PC-3 (cell line): ENCODE data around the gene LAMA3. TPM values are rescaled to one million over a fixed set of nuclear protein-coding genes. Genes with fewer than 3 reads are reported as not detected.
"Not testable (repeated sequence)": the region's sequence is repeated elsewhere in the genome, so short reads cannot be mapped to it uniquely, and the experiment has no call there.

ENCODE experiments used
- ATAC-seq: fragments of 200-7000 bp; cut with Tn5 transposase; 2 replicates; pipeline ENCODE4 v1.9.1; 2020; ENCODE audit warnings: mild to moderate bottlenecking, moderate library complexity
- BruUV-seq: library from RNA; stranded (reverse); fragments of 400-500 nt; replicated peaks from 2 replicates; lab custom pipeline; 2021; lab: Mats Ljungman, UMichigan
- CTCF ChIA-PET: fragments of 300-600 bp; sonication (Branson Sonifier 250); formaldehyde crosslinking; loops from one replicate; lab custom pipeline; 2022; ENCODE audit warnings: antibody characterized with exemption; lab: Charles Lee
- POLR2A ChIA-PET: fragments of 300-600 bp; sonication (Branson Sonifier 250); formaldehyde crosslinking; loops from one replicate; lab custom pipeline; 2022; ENCODE audit warnings: antibody characterized with exemption; ENCODE audit not compliant: unreplicated experiment; lab: Charles Lee
- DNase-seq: peaks from one replicate; pipeline ENCODE4 v3.0.0-alpha.2; 2015
- H2AFZ ChIP-seq: fragments of 300-600 bp; sonication (generic); 2 replicates; pipeline ENCODE4 v1.6.0; 2016; ENCODE audit warnings: antibody characterized with exemption, low read length
- H3F3A ChIP-seq: fragments of 300-600 bp; sonication (generic); one replicate; pipeline ENCODE4 v1.6.0; 2017; ENCODE audit warnings: antibody characterized with exemption, low read length, control low read depth, mild to moderate bottlenecking; ENCODE audit not compliant: unreplicated experiment
- H3K27ac ChIP-seq: fragments of 300-600 bp; sonication (generic); 2 replicates; pipeline ENCODE4 v1.5.1; 2016; ENCODE audit warnings: mild to moderate bottlenecking, low read length
- H3K27me3 ChIP-seq: fragments of 300-600 bp; sonication (generic); 2 replicates; pipeline ENCODE4 v1.6.1; 2016; ENCODE audit warnings: low read length, mixed read lengths
- H3K36me3 ChIP-seq: fragments of 300-600 bp; sonication (generic); 2 replicates; pipeline ENCODE4 v1.6.1; 2016; ENCODE audit warnings: low read depth, mixed run types, low read length, mixed read lengths
- H3K4me1 ChIP-seq: fragments of 300-600 bp; sonication (generic); 2 replicates; pipeline ENCODE4 v1.5.1; 2016; ENCODE audit warnings: low read length; ENCODE audit not compliant: insufficient read depth
- H3K4me2 ChIP-seq: fragments of 300-600 bp; sonication (generic); 2 replicates; pipeline ENCODE4 v1.6.0; 2016; ENCODE audit warnings: low read length
- H3K4me3 ChIP-seq: fragments of 300-600 bp; sonication (generic); 2 replicates; pipeline ENCODE4 v1.5.1; 2016; ENCODE audit warnings: mild to moderate bottlenecking, low read length, mixed read lengths
- H3K79me2 ChIP-seq: fragments of 300-600 bp; sonication (generic); 2 replicates; pipeline ENCODE4 v1.6.1; 2017; ENCODE audit warnings: low read length, mixed read lengths
- H3K9ac ChIP-seq: fragments of 300-600 bp; sonication (generic); 2 replicates; pipeline ENCODE4 v1.6.0; 2016; ENCODE audit warnings: mild to moderate bottlenecking, low read length
- H3K9me2 ChIP-seq: fragments of 300-600 bp; sonication (generic); replicated peaks from 2 replicates; pipeline ENCODE4 v1.6.1; 2016; ENCODE audit warnings: mixed run types, low read length, mixed read lengths
- H3K9me3 ChIP-seq: fragments of 300-600 bp; sonication (generic); 2 replicates; pipeline ENCODE4 v1.6.1; 2016; ENCODE audit warnings: low read length, mixed read lengths
- H4K20me1 ChIP-seq: fragments of 300-600 bp; sonication (generic); 2 replicates; pipeline ENCODE4 v1.6.1; 2016; ENCODE audit warnings: low read length, mixed read lengths
- EZH2 ChIP-seq: fragments of 300-600 bp; sonication (generic); IDR thresholded peaks from one replicate; pipeline ENCODE4 v1.6.1; 2017; ENCODE audit warnings: antibody characterized with exemption, mild to moderate bottlenecking, low read length; ENCODE audit not compliant: unreplicated experiment
- EZH2phosphoT487 ChIP-seq: fragments of 300-600 bp; sonication (generic); IDR thresholded peaks from 2 replicates; pipeline ENCODE4 v1.6.1; 2018; ENCODE audit warnings: mild to moderate bottlenecking, antibody characterized with exemption, low read length, borderline replicate concordance
- intact Hi-C: fragments of 100-400 bp; cut with micrococcal nuclease; formaldehyde crosslinking; loops from 2 replicates; pipeline ENCODE4 v1.9.0; 2023
- total RNA-seq: library from RNA; depleted of rRNA; stranded (reverse); fragments of >200 nt; gene quantifications from 2 replicates; pipeline ENCODE4 v1.2.3, GENCODE V29; 2014
- TF ChIP-seq, protein P1 (sequence below): fragments of 300-600 bp; sonication (generic); conservative IDR thresholded peaks from 2 replicates; pipeline ENCODE4 v1.5.1; 2017; ENCODE audit warnings: antibody characterized with exemption, low read depth, mild to moderate bottlenecking, low read length

The LAMA3 gene
- total RNA-seq, 1 experiment from 2014 or later: 224 TPM

DNA sequence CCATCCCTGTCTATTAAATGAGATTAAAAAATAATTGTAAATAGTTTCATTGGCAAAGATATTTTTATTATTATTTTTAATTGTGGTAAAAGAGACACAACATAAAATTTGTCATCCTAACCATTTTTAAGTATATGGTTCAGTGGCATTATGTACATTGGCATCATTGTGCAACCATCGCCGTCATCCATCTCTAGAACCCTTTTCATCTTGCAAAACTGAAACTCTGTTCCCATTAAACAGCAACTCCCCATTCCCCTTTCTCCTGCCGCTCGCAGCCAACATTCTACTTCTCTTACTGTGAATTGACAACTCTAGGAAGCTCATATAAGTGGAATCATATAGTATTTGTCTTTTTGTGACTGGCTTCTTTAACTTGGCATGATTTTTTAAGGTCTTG lies 25.3 kb downstream of the LAMA3 start:
- no peaks in the 10 kb centered on the region for H3K27me3 ChIP-seq
- no peaks in the 10 kb centered on the region for H3K9me3 ChIP-seq
- H3K4me1 ChIP-seq: peaks cover 44% of the 10 kb centered on the region
- peaks cover 26% of the 10 kb centered on the region; the same call in 1 of the 2 replicates for H3K36me3 ChIP-seq
- H3K79me2 ChIP-seq: peaks cover 48% of the 10 kb centered on the region
- no peaks in the 10 kb centered on the region for H3K9me2 ChIP-seq
- H3K4me3 ChIP-seq: no peak overlapping the region
- H4K20me1 ChIP-seq: no peaks in the 10 kb centered on the region
- POLR2A ChIA-PET: no interaction called here
- DNase-seq (no peak), ATAC-seq (no peak)
- H3F3A ChIP-seq: peaks cover 5% of the 10 kb centered on the region
- no peak overlapping the region for H3K27ac ChIP-seq
- intact Hi-C loops: loop anchor here (10.0 kb wide), 1 partner anchor 210 kb away; the partner anchor contains the start of gene RMC1
- H3K4me2 ChIP-seq: no peak overlapping the region
- no TSS peak for BruUV-seq
- no peak for TF ChIP-seq EZH2phosphoT487
- TF ChIP-seq EZH2: no peak
- TF ChIP-seq, protein P1, sequence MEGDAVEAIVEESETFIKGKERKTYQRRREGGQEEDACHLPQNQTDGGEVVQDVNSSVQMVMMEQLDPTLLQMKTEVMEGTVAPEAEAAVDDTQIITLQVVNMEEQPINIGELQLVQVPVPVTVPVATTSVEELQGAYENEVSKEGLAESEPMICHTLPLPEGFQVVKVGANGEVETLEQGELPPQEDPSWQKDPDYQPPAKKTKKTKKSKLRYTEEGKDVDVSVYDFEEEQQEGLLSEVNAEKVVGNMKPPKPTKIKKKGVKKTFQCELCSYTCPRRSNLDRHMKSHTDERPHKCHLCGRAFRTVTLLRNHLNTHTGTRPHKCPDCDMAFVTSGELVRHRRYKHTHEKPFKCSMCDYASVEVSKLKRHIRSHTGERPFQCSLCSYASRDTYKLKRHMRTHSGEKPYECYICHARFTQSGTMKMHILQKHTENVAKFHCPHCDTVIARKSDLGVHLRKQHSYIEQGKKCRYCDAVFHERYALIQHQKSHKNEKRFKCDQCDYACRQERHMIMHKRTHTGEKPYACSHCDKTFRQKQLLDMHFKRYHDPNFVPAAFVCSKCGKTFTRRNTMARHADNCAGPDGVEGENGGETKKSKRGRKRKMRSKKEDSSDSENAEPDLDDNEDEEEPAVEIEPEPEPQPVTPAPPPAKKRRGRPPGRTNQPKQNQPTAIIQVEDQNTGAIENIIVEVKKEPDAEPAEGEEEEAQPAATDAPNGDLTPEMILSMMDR: no peak
- no peak overlapping the region for H2AFZ ChIP-seq
- H3K9ac ChIP-seq: no peak overlapping the region
- CTCF ChIA-PET: no interaction called here

DNA sequence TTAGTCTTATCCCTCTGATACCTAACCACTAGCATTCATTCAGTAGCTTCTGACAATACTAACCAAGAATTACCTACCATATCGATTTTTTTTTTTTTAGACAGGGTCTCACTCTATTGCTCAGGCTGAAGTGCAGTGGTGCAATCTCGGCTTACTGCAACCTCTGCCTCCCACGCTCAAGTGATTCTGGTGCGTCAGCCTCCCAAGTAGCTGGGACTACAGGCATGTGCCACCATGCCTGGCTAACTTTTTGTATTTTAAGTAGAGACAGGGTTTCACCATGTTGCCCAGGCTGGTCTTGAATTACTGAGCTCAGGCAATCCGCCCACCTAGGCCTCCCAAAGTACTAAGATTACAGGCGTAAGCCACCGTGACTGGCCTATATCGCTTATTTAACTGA lies 26.8 kb downstream of the LAMA3 start:
- CTCF ChIA-PET, DNase-seq: not testable (repeated sequence)
- H3K4me1 ChIP-seq: peaks cover 43% of the 10 kb centered on the region

DNA sequence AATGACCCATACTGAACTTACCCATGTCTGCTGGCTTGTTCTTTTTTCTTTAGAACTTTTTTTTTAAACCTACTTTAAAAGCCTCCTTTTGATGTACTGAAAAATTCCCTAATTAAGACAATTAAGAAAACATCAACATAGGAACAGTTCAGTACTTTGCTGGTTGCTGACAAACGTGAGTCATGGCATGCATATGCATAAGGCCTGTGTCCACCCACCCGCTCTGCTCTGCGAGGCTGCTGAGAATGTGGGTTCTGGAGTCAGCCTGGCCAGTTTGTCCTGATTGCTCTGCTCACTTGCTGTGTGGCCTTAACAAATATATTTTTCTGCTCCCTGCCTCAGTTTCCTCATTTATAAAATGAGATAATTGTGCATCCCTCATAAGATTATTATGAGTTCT lies 27.3 kb downstream of the LAMA3 start:
- Histone ChIP-seq H3K27ac (no peak overlapping the region), H3K4me2 (no peak overlapping the region), H4K20me1 (no peaks in the 10 kb centered on the region), H3K36me3 (peaks cover 38% of the 10 kb centered on the region), H3K27me3 (no peaks in the 10 kb centered on the region), H2AFZ (no peak overlapping the region), H3F3A (peaks cover 9% of the 10 kb centered on the region), H3K4me3 (no peak overlapping the region), H3K4me1 (peaks cover 39% of the 10 kb centered on the region), H3K9me3 (no peaks in the 10 kb centered on the region), H3K79me2 (peaks cover 49% of the 10 kb centered on the region), H3K9ac (no peak overlapping the region), H3K9me2 (no peaks in the 10 kb centered on the region)
- intact Hi-C loops: loop anchor here (10.0 kb wide), 1 partner anchor 212 kb away; the partner anchor contains the start of gene RMC1
- no peak for ATAC-seq
- DNase-seq: no peak
- CTCF ChIA-PET: no interaction called here
- POLR2A ChIA-PET: no interaction called here
- BruUV-seq: no TSS peak
- no peak for TF ChIP-seq EZH2phosphoT487
- no peak for TF ChIP-seq EZH2
- TF ChIP-seq, protein P1: no peak

More for the DNA sequence above, 26.8 kb downstream of the LAMA3 start:
- H3K36me3 ChIP-seq: peaks cover 34% of the 10 kb centered on the region
- H3K4me2 ChIP-seq, H3K27ac ChIP-seq, H3K9me2 ChIP-seq, H3K9me3 ChIP-seq, H4K20me1 ChIP-seq, H2AFZ ChIP-seq, POLR2A ChIA-PET, H3K9ac ChIP-seq, H3K27me3 ChIP-seq, ATAC-seq, BruUV-seq, H3F3A ChIP-seq, H3K4me3 ChIP-seq: not testable (repeated sequence)
- intact Hi-C loops: loop anchor here (10.0 kb wide), 1 partner anchor 211 kb away; the partner anchor contains the start of gene RMC1
- H3K79me2 ChIP-seq: peaks cover 49% of the 10 kb centered on the region
